TTC549 (cell line): ENCODE measurements around the gene SND1.
"Not testable (repeated sequence)": the region's sequence is repeated elsewhere in the genome, so short reads cannot be mapped to it uniquely, and the experiment has no call there.

Source experiments
- FAIRE-seq: peaks from 2 replicates; lab custom pipeline; 2012; peaks lifted over from hg19 to GRCh38; lab: Jason Lieb, UNC

SND1 gene

DNA sequence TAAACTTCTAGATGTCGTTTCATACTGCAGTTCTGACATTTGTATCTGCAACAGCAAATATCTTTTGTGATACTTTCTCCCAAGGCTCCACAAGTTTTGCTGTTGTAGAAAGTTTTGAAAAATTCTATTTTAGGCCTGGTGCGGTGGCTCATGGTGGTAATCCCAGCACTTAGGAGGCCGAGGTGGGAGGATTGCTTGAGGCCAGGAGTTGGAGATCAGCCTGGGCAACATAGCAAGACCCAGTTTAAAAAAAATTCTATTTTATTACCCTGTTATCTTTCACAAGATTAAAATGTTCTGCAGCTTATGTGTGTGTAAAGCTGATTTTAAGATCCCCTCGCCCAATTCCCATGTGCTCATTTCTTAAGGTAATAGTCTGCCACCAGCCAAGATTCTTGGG lies 1.4 kb downstream of the SND1 start:
- no peak for FAIRE-seq

GRCh38 chr7:127654404-127655394 lies 2.7 kb downstream of the SND1 start:
- FAIRE-seq = no peak

- no peak for FAIRE-seq
Measured at GRCh38 chr7:127655720-127656119, 3.7 kb downstream of the SND1 start.

DNA sequence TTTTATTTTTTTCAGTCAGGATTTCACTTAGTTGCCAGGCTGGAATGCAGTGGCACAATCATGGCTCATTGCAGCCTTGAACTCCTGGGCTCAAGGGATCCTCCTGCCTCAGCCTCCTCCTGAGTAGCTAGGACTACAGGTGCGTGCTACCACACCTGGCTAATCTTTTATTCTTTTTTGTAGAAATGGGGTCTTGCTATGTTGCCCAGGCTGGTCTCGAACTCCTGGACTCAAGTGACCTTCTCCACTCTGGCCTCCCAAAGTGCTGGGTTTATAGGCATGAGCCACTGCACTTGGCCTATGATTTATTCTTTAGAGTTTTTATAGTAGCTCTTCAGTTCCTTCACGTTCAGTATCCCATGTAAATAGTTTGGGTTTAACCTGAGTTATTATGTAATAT lies 5.5 kb downstream of the SND1 start:
- no peak for FAIRE-seq

DNA sequence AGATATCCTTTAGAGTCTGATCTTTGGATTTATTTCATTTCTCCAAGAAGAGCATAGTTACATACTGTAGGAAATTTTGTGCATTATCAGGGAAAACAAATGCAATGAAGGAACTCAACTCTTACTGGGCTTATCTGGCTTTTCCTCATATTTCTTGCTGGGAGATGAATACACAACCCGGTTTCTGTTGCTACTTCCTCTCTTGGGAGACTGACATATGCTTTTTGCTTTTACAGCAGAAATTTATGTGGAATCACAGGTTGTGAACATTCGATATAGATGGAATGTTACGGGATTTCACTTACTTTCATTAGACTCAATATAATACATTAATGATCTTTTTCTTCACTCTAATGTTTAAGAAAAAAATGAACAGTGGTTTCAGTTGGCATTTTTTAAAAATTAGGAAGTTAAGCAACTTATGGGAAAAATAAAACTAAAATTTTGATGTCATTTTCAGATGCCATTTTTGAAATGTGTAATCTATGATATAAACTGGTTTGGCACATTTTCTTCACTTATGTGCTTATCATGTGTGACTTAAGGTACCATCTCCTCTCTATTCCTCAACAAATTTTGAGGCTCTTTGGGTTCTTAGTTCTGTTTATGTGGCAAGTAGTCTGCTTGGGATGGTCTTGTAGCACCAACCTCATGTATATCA lies 7.1 kb downstream of the SND1 start:
- FAIRE-seq = no peak

DNA sequence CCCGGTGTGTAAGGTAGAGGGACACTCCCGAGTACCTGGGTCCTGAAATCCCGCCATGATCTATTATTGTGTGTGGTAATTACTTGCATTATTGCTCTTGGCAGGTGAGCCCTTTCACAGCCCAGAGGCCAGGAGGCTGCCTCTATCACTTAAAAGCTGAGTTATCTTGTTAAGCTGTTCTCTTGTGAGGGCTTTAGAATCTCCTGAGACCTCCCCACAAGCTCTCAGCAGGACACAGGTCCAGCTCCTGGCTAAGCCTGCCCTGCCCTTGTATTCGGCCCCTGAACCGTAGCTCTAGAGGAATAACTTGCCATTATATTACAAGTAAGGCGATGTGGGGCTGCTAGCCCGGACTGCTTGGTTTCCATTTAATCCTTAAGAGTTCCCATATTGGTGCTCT lies 13.9 kb downstream of the SND1 start:
- FAIRE-seq = no peak

GRCh38 chr7:127666602-127667001 lies 14.6 kb downstream of the SND1 start:
- FAIRE-seq = no peak

DNA sequence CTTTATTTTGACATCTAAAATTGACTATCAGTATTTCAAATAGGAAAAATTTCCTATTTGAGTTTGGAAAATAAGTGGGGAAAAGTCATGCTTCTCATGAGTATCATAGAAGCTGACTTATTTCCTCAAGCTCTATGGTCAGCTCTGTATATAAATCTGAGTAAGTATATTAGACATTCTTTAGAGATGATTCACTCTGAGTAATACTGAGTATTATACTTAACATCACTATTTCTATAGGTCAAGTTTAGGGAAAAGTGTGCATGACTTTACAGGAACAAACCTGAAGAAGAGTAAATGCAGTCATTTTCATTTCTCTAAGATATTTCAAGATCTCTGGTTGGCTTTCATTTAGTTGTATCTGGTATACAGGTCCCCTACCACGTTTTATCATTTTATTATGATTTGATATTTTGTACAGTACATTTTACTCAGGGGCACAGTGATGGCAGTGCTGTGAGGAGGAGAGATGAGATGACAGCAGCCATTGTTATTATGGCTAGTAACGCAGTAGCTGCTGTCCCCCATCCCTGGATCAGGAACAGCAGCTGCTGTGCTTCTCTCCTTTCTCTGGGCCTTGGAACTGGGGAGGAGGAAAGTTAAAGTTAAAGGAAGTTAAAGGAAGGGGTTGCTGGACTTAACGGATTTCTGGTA lies 15.2 kb downstream of the SND1 start:
- FAIRE-seq = no peak

DNA sequence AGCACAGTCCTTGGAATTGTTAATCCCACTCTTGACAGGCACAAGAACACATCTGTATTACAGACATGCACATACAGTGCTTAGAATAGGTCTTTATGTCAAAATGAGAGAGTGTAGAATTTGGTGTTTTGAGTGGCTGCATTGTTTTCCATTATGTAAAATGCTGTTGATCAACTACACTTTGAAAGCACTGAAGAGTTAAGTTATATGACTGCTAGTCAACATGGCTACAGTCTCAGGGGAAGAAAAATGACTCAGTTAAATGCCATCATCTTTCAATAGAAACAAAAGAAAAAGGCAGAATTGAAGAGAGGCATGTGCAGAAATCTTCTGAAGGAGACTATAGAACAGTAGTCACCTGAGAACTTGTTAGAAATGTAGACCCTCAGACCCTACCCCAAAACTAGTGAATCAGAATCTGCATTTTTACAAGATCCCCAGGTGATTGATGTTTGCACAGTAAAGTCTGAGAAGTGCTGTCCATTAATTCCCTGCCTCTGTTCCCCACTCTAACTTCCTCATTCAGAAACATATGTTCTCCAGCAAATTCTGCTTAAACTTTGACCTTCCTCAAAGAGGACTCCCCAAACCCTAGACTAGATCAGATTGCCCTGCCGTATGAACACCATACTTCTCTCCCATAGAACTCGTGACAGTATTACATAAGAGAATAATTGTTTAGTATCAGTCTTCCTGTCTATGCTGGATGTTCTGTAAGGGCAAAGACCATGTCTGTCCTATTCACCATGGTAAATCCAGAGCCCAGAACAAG lies 16.0 kb downstream of the SND1 start:
- no peak for FAIRE-seq

DNA sequence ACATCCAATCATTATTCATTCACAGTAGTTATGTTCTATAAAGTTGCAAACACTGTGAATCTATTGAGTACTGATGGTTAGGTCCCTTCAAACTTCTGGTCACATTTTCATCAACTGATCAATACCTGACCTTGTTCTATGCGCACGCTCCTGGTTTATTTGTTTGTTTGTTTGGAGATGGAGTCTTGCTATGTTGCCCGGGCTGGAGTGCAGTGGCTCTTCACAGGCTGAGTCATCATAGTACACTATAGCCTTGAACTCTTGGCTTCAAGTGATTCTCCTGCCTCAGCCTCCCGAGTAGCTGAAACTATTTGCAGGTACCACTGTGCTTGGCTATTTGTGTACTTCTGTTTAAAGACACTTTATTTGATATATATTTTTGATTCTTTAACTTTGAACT lies 19.3 kb downstream of the SND1 start:
- FAIRE-seq = no peak

GRCh38 chr7:127673902-127674301 lies 21.9 kb downstream of the SND1 start:
- FAIRE-seq = no peak

DNA sequence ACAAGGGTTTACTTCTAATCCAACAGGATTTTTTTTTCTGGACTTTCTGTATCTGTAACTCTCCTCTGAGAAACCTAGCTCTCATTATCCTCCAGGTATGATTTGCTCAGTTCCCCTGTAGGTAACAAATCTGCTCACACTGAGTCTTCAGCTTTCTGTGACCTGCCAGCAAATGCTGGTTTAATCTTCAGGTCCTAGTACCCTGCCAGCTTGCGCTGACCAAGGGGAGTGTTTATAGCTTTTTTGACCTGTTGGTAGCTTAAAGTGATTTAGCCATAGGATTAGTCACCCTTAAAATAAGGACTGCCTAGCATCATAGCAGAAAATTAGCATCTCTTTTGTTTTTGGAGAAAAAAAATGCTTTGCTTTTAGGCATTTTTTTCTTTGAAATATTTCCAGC lies 22.4 kb downstream of the SND1 start:
- no peak for FAIRE-seq

DNA sequence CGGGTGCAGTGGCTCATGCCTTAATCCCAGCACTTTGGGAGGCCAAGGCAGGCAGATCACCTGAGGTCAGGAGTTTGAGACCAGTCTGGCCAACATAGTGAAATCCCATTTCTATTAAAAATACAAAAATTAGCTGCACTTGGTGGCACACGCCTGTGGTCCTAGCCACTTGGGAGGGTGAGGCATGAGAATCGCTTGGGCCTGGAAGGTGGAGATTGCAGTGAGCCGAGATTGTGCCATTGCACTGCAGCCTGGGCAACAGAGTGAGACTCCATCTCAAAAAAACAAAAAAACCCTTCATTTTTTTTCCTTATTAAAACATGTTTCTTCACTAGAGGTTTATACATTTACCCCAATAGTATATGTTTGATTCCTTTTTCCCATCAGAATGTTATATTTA lies 22.9 kb downstream of the SND1 start:
- FAIRE-seq = not testable (repeated sequence)

DNA sequence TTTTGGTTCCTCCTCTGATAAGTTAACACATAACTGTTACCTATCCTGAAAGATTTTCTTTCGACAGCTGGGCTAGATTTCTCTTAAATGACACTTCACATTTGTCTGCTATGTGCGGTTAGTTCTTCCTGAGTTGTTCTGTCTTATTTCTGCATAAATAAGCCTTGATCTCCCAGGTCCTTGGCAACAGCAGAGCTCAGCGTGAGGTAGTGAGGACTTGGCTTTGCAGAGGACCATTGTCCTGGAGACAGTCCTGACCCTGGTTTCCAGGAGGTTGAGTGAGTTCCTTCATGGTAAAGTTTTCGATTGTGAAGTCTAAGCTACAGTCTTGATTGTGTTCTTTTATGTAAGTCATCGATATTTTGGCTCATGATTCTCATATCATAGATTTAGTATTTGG lies 23.7 kb downstream of the SND1 start:
- FAIRE-seq = no peak

DNA sequence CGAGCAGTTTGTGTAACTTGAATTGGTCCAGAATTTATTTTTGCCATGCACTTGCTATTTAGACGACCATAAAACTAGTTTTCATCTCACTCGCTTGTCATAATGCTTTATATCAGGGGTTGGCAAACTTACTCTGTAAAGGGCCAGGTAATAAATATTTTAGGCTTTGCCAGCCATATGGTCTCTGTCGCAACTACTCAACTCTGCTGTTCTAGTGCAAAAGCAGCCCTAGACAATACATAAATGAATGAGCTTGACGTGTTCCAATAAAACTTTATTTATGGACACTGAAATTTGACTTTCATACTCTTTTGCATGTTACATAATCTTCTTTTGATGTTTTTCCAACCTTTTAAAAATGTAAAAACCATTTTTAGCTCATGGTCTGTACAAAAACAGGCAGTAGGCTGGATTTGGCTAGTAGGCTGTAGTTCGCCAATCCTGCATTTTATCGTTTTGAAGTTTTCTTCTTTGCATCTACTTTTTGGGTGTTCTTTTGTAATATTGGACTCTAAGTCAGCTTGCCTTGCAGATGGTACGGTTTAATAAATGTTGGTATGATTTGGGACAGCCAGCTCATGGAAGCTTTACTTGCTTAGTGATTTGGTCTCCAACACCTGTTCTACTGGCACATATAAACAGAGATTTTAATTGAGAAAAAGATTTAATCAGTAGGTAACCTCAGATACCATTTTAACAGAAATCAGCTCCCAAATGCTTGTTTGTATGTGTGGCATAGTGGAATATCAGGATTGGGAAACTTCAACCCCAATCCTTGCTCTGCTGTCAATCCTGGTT lies 25.6 kb downstream of the SND1 start:
- no peak for FAIRE-seq

GRCh38 chr7:127678337-127678736 lies 26.3 kb downstream of the SND1 start:
- no peak for FAIRE-seq

DNA sequence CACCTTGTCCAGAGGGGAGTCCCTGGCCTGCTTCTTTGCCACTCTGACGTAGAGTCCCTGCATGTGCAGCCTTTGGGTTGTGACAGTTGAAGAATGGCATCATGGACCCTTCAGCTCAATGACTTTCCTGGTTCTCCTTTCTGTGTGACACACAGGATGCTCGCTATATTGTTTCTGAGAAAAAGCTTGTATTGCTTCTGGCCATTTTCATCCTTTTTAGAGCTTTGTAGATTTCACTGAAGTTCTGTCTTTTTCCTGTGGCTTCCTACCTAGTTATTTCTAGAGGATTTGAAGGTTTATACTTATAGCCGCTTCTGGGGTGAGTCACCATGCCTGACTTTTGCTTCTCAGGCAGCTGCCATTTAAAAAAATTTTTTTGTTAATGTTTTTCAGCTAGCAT lies 27.0 kb downstream of the SND1 start:
- no peak for FAIRE-seq

- no peak for FAIRE-seq
Measured at GRCh38 chr7:127680983-127681382, 29.0 kb downstream of the SND1 start.

DNA sequence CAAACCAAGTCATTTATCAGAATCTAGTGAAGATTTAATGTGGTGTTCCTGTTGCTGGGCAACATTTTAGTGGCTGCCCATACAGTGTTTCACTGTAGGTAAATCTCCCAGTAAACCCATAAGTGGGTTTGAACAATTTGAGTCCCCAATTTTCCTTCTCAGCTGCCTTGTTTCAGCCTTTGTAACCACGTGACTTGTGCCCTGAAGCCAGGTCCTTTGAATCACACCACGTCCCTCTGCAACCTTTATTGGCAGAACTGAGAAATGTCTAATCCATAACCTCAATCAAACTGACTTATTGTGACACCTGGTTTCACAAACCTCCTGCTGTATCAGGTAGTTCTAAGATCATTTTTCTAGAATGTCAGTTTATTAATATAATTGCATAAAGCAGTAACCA lies 30.1 kb downstream of the SND1 start:
- FAIRE-seq = no peak

- no peak for FAIRE-seq
Measured at GRCh38 chr7:127683776-127684681, 32.0 kb downstream of the SND1 start.
